Limb (tissue), 2 donors: ENCODE data around the gene TRAF1.

Experiments used
- DNase-seq, 2 donors: peaks; one replicate each; pipeline ENCODE4 v3.0.0-alpha.2; 2016; ENCODE audit errors: extremely low spot score in 2 of 2

Gene TRAF1

DNA sequence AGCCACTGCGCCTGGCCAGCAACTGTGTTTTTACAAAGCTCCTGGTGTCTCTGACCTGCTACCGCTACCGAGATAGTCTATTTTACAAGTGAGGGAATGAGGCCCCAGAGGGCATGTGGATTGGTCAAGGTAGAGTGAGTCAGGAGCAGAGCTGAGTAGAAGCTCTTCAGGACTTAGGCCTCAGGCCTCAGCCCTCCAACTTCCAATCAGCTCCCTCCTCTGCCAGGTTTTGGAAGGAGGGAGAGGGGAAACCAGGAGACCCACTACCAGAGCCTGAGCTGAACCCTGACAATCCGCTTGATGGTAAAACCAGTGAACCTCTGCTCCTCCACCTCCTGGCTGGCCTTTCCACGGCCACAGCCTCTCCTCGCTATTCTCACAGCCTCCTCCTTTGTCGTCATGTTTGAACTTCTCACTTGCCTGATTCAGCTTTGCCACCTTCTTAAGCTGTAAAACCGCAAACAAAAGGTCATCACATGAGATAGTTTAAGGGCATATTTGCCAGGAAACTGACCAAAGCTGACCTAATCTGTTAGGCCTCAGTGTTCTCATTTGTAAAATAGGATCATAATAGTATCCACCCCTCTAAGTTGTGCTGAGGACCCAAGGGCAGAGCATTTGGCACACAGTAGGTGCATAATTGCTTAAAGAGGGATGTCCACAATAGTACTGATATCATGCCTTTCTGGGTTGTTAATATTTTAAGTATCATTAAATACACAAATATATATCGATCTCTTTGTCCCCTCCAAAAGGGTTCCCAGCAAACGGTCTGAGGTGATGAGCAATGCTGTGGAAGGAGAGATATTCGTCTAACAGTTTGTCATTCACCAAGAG, 1.7 kb downstream of the TRAF1 start:
- no peak for DNase-seq

DNA sequence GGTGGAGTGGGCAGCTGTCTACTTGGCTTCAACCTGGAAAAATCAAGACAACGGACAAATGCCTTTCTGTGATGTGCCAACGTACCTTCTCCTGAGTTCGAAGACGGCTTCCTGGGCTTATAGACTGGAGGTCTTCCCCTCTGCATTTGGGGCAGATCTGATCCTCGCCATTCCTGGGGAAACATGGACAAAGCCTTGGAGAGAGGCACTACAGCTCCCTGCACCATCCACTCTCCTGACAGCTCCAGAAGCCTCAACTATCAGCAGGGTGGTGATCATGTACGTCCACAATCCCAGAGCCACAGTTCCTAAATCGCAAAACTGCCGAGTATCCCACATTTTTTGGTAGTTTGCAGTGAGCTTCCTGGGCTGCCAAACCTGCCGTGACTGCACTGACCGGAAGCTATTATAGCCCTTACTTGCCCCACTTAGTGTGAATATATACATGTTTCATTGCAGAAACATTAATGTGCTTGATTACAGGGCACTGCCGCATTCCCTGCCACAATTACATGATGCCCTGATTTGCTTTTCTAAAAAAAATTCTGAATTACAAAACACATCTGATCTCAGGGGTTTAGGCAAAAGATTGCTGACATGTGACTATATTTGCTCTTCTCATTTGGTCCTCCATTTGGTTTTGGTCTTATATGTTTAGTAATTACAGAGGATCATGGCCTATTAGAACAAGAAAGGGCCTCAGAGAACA, 2.8 kb downstream of the TRAF1 start:
- DNase-seq, result no peak

DNA sequence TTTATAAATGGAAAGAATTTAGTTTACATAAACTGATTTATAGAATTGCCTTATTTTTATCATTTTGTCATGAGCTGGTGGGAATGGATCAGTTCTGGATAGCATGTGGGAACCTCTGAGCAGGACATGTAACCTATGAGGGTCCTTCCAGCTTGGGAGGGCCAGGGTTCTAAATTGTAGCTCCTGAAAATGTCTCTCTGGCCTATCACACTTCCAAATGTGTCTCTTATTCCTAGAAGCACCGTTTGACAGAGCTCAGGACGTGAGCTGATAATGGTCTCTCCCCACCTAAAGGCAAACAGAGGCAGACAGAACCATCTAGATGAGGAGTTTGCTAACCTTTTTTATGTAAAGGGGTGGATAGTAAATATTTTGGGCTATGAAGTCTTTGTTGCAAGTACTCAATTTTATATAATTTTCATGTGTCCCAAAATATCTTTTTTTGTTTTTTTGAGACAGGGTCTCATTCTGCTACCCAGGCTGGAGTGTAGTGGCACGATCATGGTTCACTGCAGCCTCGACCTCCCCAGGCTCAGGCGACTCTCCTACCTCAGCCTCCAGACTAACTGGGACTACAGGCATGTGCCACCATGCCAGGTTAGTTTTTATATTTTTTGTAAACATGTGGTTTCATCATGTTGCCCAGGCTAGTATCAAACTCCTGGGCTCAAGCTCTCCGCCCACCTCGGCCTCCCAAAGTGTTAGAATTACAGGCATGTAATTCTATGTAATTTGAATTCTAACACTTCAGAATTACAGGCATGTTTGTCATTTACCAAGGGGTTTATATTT, 4.0 kb downstream of the TRAF1 start:
- DNase-seq, result no peak

DNA sequence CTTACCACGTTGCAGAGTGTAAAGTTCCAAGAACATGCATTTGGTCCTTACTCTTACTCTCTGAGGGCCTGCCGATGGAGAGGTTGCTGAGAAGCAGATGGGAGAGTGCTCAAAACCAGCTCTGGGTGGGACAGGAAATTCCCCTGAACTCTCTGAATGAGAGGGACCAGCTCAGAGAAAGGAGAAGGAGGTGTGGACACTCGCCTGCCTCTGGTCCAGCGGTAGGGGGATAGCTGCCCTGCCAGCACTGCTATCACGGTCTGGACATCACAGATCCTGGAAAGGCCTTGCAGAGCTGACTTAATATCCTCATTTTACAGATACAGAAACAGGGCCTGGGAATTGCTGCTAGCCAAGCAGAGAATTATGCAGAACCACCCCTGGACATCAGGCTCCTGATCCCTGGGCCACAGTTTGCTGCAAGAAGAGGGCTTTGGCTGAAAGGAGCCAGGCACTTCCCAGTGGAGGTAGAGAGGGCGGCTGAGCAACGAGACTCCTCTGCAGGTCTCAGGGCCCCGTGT, 4.9 kb downstream of the TRAF1 start:
- no peak for DNase-seq

DNA sequence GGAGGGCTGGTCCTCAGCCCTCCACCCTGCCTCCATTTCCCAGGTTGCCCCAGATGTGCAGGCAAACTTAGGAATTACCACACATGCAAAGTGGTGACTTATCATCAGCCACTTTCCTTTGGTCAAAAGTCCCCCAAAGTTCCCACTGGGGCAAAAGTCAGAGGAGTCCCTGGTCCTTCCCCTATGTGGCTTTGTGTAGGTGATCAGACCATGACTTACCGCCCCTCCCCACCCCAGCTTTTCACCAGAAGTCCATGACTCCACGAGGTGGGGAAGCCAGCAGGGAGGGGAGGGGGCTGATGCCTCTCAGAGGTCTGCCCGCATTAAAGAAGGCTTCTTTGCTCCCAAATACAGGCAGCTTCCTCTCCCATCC, 5.8 kb downstream of the TRAF1 start:
- DNase-seq, result no peak

DNA sequence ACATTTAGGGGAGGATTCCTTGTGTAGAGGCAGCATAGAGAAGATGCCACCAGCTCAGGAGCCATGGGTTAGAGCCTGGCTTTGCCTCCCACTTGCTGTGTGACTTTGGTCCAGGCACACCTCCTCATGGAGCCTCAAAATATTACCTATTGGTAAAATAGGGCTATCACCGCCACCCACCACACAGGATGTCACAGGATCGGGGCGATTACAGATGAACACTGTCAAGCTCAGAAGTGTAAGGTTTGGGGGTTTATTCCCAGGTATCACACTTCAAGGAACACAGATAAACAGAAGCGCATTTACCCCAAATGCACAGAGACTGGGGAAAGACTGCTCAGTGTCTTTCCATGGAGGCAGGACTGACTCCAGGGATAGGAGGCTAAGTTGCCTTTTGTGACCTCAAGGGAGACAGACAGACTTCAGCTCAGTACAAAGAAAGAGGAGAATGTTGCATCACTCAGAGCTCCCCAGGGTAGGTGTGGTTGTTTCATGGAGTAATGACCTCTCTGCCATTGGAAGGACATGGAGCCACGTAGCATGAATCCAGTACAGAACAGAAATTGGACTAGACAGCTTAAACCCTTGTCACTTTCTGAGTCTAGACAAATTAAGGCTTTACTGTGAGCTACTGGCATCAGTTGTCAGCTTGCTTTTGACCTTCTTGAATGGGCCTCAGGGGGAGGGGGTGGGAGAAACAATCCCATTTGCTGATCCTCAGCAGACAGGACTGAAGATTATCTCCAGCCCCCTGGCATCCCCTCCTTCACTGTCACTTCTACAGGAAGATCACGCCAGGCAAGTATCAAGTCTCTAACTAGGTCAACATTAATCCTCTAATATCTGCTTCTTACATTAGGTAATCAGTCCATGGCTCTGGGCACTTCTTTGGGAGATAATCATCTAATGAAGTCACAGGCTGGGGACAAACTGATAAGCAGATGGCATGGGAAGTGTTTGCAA, 6.5 kb downstream of the TRAF1 start:
- DNase-seq, result no peak

DNA sequence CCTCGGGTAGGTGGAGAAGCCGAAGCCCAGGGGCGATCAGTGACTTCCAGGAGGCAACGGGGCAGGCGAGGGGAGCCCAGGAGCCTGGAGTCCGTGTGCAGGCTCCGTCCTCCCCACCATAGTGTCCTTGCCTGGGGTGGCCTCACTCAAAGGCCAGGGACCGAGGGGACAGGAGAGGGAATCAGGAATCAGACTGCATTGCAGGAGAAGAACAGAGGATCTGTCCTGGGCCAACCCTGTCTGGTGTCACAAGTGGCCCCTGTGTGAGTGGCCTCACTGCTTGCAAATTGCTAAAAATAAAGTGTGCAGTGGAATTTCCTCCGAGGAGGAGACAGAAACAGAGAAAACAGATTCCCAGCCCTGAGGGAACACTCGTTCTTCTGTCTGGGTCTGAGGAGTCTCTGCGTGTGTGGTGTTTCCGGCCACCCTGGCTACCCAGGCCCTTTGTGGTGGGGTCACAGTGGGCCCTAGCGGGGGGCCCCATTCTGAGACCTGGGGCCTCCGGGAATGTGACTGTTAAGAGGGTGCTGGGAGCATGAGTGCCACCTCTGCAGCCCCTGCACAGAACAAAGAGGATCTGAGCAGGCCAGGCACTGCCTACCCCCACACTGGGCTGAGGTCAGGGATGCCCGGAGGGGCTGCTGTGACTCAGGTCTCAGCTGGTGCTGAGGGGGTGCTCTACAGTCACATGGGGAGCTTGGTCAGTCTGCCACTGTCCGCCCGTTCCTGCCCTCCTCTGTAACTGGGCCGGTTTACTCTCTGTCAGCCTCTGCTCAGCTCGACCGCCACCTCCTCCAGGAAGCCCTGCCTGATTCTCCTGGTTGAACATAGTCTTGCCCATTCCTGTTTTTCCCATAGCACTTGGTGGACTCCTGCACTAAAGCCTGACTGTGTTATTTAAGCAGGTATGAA, 7.4 kb downstream of the TRAF1 start:
- no peak for DNase-seq

DNA sequence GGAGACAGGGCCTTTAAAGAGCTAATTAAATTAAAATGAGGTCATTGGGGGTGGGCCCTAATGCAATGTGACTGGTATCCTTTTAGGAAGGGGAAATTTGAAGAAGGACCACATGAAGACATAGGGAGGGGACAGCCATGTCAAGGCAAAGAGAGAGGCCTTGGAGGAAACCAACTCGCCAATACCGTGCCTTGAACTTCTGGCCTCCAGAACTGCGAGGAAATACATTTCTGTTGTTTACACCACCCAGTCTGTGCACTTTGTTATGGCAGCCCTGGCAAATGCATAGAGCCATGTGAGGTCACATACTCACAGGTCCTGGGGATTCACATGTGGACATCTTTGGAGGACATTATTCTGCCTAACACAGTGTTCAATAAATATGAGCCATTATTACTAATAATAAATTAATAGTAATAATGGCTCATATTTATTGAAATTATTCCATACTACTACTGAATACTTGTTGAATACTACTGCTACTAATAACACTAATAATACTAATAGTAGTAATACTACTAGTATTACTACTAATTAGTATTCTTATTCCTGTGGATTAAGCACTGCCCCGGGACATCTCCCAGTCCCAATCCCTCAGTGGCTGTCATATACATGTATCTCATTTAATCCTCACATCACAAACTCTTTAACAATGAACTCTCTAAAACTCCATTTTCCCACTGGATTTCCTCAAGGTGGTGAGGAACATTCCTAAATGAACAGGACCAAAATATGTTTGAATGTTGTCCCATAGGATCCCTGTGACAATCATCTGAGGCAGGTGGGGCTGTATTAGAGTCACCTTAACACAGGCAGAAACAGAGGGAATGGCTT, 8.4 kb downstream of the TRAF1 start:
- no peak for DNase-seq

DNA sequence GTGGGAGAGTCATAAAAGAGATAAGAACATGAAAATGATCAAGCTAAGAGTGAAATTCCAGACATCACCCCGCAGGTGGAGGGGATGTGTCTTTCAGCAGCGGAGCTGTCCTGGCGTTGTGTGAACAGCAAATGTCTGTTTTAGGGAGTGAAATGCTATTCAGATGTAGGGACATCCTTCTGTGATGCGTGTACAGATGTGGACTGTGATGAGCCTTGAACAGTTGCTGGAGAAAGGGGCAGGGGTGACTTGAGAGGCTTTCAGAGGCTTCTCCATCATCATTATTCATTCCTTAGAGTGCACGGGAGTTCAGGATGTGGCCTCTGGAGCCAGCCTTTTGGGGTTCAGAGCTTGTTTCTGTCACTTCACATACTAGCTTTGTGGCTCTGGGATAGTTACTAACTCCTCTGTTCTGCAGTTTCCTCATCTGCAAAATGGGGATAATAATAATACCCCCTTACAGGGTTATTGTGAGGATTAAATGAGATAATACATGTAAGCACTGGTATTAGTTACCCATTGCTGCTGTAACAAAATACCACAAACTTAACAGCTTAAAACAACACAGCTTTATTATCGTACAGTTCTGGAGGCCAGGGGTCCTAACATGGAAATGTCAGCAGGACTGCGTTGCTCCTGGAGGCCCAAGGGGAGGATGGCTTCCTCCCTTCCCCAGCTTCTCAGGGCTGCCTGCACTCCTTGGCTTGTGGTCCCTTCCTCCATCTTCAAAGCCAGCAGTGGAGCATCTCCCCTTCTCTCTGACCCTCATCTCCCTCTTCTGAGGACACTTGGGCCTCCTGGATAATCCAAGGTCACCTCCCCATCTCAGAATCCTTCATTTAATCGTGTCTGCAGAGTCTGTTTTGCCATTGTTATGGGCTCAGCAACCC, 9.4 kb downstream of the TRAF1 start:
- no peak for DNase-seq

DNA sequence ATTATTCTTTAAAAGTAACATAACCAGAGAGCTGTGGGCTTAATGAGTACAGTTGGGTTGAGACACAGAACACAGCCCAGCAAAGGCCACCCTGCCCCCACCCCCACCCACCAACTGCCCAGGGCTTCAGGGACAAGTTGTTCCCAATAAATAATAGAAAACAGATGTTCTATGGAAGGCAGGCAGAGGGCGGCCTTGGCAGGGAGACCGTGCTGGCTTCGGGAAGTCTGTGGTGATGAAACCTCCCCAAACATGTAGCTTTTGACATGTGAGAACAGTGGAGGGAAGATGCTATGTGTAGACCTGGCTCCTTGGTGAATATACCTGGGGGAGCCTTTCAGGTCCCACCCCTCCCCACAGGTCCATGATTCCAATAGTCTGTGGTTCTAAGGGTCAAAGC, 10.0 kb downstream of the TRAF1 start:
- DNase-seq, result no peak

DNA sequence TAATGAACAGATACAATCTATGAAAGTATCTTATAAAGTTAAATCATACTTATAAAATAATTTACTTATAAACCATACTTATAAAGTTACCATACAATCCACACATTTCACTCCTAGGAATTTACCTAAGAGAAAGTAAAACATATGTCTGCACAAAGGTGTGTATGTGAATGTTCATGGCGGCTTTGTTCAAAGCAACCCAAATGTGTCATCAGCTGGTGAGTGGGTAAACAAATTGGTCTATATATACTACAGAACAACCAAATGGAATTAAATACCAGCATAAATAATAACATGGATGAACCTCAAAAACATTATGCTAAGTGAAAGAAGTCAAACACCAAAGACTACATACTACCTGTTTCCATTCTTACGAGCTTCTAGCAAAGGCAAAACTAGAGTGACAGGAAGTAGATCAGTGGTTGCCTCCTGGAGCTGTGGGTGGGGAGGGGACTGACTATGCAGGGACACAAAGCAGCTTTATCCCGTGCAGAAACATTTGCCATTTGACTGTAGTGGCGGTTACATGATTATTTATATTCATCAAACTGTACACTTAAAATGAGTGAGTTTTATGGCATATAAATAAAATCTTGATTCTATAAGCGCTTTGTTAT, 10.6 kb downstream of the TRAF1 start:
- DNase-seq, result no peak

DNA sequence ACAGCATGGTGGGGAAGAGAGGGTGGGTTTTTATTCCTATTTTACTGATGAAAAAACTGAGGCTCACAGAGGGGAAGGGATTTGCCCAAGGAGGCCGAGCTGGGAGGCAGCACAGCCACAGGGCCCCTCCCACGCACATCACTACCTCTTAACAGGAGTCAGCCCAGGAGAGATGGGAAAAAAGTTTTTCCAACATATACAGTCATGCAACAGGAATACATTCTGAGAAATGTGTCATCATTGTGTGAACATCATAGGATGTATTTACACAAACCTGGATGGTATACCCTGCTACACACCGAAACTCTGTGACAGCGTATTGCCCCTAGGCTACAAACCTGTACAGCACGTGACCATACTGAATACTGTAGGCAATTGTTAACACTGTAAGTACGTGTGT, 11.6 kb downstream of the TRAF1 start:
- DNase-seq, result no peak

DNA sequence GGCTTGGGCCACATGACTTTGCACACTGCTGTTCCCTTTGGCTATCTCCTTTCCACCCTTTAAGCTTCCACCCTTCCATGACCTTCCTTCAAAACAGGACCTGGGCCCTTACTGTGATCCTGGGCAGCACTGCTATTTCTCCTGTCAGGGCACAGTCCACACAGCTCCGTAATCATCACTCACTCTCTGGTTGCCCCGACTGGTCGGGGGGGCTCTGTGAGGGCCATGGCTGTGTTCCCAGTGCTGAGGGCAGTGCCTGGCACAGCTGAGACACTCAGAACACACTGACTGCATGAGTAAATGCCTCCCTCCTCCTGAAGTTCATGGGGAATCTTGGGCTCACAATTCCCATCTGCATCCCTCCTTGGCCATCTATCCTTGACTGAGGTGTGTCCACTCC, 12.2 kb downstream of the TRAF1 start:
- no peak for DNase-seq

DNA sequence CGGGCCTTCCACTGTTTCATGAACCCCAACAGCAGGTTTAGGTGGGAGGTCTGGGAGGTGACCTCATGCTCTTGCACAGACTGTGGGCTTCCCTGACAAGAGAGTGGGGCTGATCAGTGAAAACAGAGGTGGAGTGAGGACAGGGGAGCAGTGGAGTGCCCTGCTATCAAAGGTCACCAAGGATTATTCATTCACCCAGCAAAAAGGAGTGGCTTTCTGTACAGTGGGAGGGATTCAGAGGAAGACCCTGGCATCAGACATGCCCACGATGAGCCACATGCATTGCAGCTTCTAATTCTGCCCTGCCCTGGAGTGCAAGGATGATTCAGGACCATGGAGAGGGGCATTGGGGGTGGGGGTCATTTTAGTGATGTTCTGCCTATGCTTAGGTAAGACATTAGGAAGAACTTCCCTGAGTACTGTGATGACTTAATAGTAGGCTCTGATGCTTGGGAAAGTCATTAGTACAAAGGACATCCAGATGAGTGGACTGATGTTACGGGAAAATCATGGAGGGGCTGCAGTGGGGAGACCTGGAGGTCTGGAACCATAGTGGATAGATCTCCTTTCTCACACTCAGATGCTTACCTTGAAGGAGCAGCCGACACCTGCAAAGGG, 12.8 kb downstream of the TRAF1 start:
- DNase-seq, result no peak

DNA sequence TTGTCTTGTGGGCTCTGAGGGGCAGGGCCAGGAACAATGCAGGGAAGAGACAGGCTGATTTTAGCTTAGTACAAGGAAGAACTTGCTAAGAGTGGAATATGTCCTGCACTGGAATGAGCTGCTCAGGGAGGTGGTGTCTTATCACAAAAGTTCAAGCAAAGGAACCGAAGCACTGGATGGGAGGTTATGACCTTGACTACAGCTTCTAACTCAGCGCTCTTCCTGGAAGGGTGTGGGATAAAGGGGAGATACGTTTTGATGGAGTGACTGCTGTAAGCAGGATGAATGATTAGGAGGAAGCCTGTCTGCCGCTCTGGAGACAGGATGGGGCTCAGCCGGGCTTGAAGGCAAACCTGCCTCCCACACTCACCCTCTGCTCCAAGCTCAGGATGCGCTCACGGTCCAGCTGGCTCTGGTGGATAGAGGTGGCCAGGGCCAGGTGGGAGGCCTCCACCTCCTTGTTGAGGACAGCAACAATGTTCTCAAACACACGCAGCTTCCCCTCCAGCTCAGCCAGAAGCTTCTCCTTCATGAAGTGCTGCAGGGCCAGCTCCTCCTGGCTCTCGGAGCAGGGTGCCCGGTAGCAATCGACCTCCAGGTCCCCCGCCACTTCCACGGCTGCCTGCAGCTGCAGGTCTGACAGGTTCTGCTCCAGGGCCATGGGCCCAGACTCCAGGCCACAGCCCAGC, 13.5 kb downstream of the TRAF1 start:
- no peak for DNase-seq

DNA sequence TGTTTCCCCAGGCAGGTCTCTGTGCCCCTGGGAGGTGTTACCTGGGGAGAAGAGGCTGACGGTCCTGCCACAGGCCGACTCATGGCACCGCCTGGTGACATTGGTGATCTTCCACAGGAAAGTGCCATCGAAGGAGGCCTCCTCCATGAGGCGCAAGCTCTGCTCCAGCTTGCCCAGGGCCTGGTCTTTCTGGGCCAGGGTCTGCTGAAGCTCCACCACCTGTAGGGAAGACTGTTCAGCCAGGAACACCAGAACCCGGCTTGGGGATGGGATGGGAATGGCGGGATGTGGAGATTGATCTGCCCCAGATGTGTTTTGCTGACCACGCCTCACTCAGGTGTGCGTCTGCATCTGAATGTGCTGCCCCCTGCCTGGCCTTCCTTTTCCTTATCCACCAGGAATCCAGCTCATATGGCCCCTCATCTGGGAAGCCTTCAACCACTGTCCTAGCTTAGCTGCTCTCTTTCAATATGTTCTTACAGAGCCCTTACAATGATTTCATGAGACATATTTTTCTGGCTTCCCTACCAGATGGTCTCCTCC, 15.2 kb downstream of the TRAF1 start:
- no peak for DNase-seq
